ENCODE results near the gene DGKB. TPM values are rescaled to one million over a fixed set of nuclear protein-coding genes. Genes with fewer than 3 reads are reported as not detected.
"Not testable (repeated sequence)": the region's sequence is repeated elsewhere in the genome, so short reads cannot be mapped to it uniquely, and the experiment has no call there.

DGKB gene
- total and polyA plus RNA-seq, 2 donors (not counting 1 experiment from before 2014, with no cell fraction given): 0.31 TPM; not detected in 1

- Histone ChIP-seq H3K27me3 (ENCODE audit: control insufficient read depth, insufficient read depth, low read length) (no peaks in the 10 kb centered on the region), H3K4me1 (ENCODE audit: control insufficient read depth, extremely low read depth, insufficient read depth, low read length) (no peaks in the 10 kb centered on the region), H3K9me3 (ENCODE audit: control insufficient read depth, insufficient read depth, low read depth, low read length) (no peaks in the 10 kb centered on the region), H3K27ac (ENCODE audit: insufficient read depth, low read length) (no peak overlapping the region), H3K4me3 (replicated peaks in 1 of 4; ENCODE audit: control extremely low read depth in 1 of 4, insufficient read depth in 1 of 4, low read depth in 3 of 4, low read length in 4 of 4) (no peak overlapping the region), H3K36me3 (ENCODE audit: control insufficient read depth, insufficient read depth, low read length) (no peaks in the 10 kb centered on the region), H2AFZ (ENCODE audit: low read length) (no peak overlapping the region), H3K9ac (ENCODE audit: insufficient read depth, low read length) (no peak overlapping the region), H3K4me2 (ENCODE audit: extremely low read depth, insufficient read depth, low read length) (no peak overlapping the region), H4K20me1 (ENCODE audit: control insufficient read depth, extremely low read depth, insufficient read depth, low read length) (no peaks in the 10 kb centered on the region), H3K79me2 (ENCODE audit: control insufficient read depth, insufficient read depth, low read length) (no peaks in the 10 kb centered on the region)
- no peak for DNase-seq (ENCODE audit: low read depth in 2 of 2)
- no peak for TF ChIP-seq EZH2 (IDR thresholded peaks at IDR 0.05; ENCODE audit: low read length, missing control alignments)
- TF ChIP-seq, protein P1, sequence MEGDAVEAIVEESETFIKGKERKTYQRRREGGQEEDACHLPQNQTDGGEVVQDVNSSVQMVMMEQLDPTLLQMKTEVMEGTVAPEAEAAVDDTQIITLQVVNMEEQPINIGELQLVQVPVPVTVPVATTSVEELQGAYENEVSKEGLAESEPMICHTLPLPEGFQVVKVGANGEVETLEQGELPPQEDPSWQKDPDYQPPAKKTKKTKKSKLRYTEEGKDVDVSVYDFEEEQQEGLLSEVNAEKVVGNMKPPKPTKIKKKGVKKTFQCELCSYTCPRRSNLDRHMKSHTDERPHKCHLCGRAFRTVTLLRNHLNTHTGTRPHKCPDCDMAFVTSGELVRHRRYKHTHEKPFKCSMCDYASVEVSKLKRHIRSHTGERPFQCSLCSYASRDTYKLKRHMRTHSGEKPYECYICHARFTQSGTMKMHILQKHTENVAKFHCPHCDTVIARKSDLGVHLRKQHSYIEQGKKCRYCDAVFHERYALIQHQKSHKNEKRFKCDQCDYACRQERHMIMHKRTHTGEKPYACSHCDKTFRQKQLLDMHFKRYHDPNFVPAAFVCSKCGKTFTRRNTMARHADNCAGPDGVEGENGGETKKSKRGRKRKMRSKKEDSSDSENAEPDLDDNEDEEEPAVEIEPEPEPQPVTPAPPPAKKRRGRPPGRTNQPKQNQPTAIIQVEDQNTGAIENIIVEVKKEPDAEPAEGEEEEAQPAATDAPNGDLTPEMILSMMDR (conservative IDR thresholded peaks at IDR 0.05 in 1 of 2, IDR thresholded peaks at IDR 0.05 in 1 of 2; ENCODE audit: low read depth in 1 of 2, low read length in 2 of 2): no peak
Observed at GRCh38 chr7:14287398-14287797, 615.2 kb downstream of the DGKB start.

GRCh38 chr7:14286036-14286435 lies 616.5 kb downstream of the DGKB start:
- H3K27me3 ChIP-seq (ENCODE audit: control insufficient read depth, insufficient read depth, low read length): no peaks in the 10 kb centered on the region
- no peak overlapping the region for H3K4me3 ChIP-seq (replicated peaks in 1 of 4; ENCODE audit: control extremely low read depth in 1 of 4, insufficient read depth in 1 of 4, low read depth in 3 of 4, low read length in 4 of 4)
- no peak for TF ChIP-seq EZH2 (IDR thresholded peaks at IDR 0.05; ENCODE audit: low read length, missing control alignments)
- TF ChIP-seq, protein P1 (conservative IDR thresholded peaks at IDR 0.05 in 1 of 2, IDR thresholded peaks at IDR 0.05 in 1 of 2; ENCODE audit: low read depth in 1 of 2, low read length in 2 of 2): no peak
- H2AFZ ChIP-seq (ENCODE audit: low read length): no peak overlapping the region
- no peak overlapping the region for H3K9ac ChIP-seq (ENCODE audit: insufficient read depth, low read length)
- no peaks in the 10 kb centered on the region for H3K9me3 ChIP-seq (ENCODE audit: control insufficient read depth, insufficient read depth, low read depth, low read length)
- no peak overlapping the region for H3K4me2 ChIP-seq (ENCODE audit: extremely low read depth, insufficient read depth, low read length)
- H3K79me2 ChIP-seq (ENCODE audit: control insufficient read depth, insufficient read depth, low read length): no peaks in the 10 kb centered on the region
- no peaks in the 10 kb centered on the region for H3K4me1 ChIP-seq (ENCODE audit: control insufficient read depth, extremely low read depth, insufficient read depth, low read length)
- H4K20me1 ChIP-seq (ENCODE audit: control insufficient read depth, extremely low read depth, insufficient read depth, low read length): no peaks in the 10 kb centered on the region
- H3K36me3 ChIP-seq (ENCODE audit: control insufficient read depth, insufficient read depth, low read length): no peaks in the 10 kb centered on the region
- no peak overlapping the region for H3K27ac ChIP-seq (ENCODE audit: insufficient read depth, low read length)
- DNase-seq (ENCODE audit: low read depth in 2 of 2): no peak

DNA sequence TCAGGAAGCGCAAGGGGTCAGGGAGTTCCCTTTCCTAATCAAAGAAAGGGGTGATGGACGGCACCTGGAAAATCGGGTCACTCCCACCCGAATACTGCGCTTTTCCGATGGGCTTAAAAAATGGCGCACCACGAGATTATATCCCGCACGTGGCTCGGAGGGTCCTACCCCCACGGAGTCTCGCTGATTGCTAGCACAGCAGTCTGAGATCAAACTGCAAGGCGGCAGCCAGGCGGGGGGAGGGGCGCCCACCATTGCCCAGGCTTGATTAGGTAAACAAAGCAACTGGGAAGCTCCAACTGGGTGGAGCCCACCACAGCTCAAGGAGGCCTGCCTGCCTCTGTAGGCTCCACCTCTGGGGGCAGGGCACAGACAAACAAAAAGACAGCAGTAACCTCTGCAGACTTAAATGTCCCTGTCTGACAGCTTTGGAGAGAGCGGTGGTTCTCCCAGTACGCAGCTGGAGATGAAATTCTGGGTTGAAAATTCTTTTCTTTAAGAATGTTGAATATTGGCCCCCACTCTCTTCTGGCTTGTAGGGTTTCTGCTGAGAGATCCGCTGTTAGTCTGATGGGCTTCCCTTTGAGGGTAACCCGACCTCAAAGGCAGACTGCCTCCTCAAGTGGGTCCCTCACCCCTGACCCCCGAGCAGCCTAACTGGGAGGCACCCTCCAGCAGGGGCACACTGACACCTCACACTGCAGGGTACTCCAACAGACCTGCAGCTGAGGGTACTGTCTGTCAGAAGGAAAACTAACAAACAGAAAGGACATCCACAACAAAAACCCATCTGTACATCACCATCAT lies 623.3 kb downstream of the DGKB start:
- not testable (repeated sequence) for H4K20me1 ChIP-seq (ENCODE audit: control insufficient read depth, extremely low read depth, insufficient read depth, low read length); H2AFZ ChIP-seq (ENCODE audit: low read length); H3K36me3 ChIP-seq (ENCODE audit: control insufficient read depth, insufficient read depth, low read length); H3K79me2 ChIP-seq (ENCODE audit: control insufficient read depth, insufficient read depth, low read length); H3K4me1 ChIP-seq (ENCODE audit: control insufficient read depth, extremely low read depth, insufficient read depth, low read length); H3K27me3 ChIP-seq (ENCODE audit: control insufficient read depth, insufficient read depth, low read length); H3K9ac ChIP-seq (ENCODE audit: insufficient read depth, low read length); H3K9me3 ChIP-seq (ENCODE audit: control insufficient read depth, insufficient read depth, low read depth, low read length); H3K4me3 ChIP-seq (replicated peaks in 1 of 4; ENCODE audit: control extremely low read depth in 1 of 4, insufficient read depth in 1 of 4, low read depth in 3 of 4, low read length in 4 of 4); H3K27ac ChIP-seq (ENCODE audit: insufficient read depth, low read length); DNase-seq (ENCODE audit: low read depth in 2 of 2); H3K4me2 ChIP-seq (ENCODE audit: extremely low read depth, insufficient read depth, low read length)
